Measurements from ENCODE around the gene SFMBT2.

SFMBT2 gene

GRCh38 chr10:7157091-7157490, 253.7 kb downstream of the SFMBT2 start:
- TF ChIP-seq CTCF (conservative IDR thresholded peaks at IDR 0.05; ENCODE audit: low read depth, low read length) = no peak
- Histone ChIP-seq H3K9ac (no peak overlapping the region), H3K36me3 (ENCODE audit: insufficient read depth) (no peaks in the 10 kb centered on the region), H3K27me3 (ENCODE audit: insufficient read depth, low read depth) (no peaks in the 10 kb centered on the region), H3K79me2 (ENCODE audit: insufficient read depth, low read depth) (no peaks in the 10 kb centered on the region), H3K4me3 (IDR thresholded peaks at IDR 0.05; ENCODE audit: insufficient read depth, low read depth, low read length) (no peak overlapping the region), H2AFZ (ENCODE audit: low read depth) (no peak overlapping the region), H3K4me2 (no peak overlapping the region), H3K27ac (no peak overlapping the region), H3K4me1 (ENCODE audit: low read depth, poor library complexity, severe bottlenecking) (no peaks in the 10 kb centered on the region), H4K20me1 (ENCODE audit: insufficient read depth) (no peaks in the 10 kb centered on the region)

GRCh38 chr10:7153750-7154149, 257.1 kb downstream of the SFMBT2 start:
- H3K4me2 ChIP-seq = no peak overlapping the region
- H3K27me3 ChIP-seq (ENCODE audit: insufficient read depth, low read depth) = no peaks in the 10 kb centered on the region
- H3K36me3 ChIP-seq (ENCODE audit: insufficient read depth) = no peaks in the 10 kb centered on the region
- H3K27ac ChIP-seq = no peak overlapping the region
- no peak overlapping the region for H2AFZ ChIP-seq (ENCODE audit: low read depth)
- no peaks in the 10 kb centered on the region for H4K20me1 ChIP-seq (ENCODE audit: insufficient read depth)
- H3K4me3 ChIP-seq (IDR thresholded peaks at IDR 0.05; ENCODE audit: insufficient read depth, low read depth, low read length) = no peak overlapping the region
- H3K79me2 ChIP-seq (ENCODE audit: insufficient read depth, low read depth) = no peaks in the 10 kb centered on the region
- no peak for TF ChIP-seq CTCF (conservative IDR thresholded peaks at IDR 0.05; ENCODE audit: low read depth, low read length)
- H3K4me1 ChIP-seq (ENCODE audit: low read depth, poor library complexity, severe bottlenecking) = no peaks in the 10 kb centered on the region
- H3K9ac ChIP-seq = no peak overlapping the region

- Histone ChIP-seq H3K4me1 (ENCODE audit: low read depth, poor library complexity, severe bottlenecking) (no peaks in the 10 kb centered on the region), H3K79me2 (ENCODE audit: insufficient read depth, low read depth) (no peaks in the 10 kb centered on the region), H3K4me2 (no peak overlapping the region), H3K36me3 (ENCODE audit: insufficient read depth) (no peaks in the 10 kb centered on the region), H3K27ac (no peak overlapping the region), H3K27me3 (ENCODE audit: insufficient read depth, low read depth) (no peaks in the 10 kb centered on the region), H3K4me3 (IDR thresholded peaks at IDR 0.05; ENCODE audit: insufficient read depth, low read depth, low read length) (no peak overlapping the region), H2AFZ (ENCODE audit: low read depth) (no peak overlapping the region), H4K20me1 (ENCODE audit: insufficient read depth) (no peaks in the 10 kb centered on the region), H3K9ac (no peak overlapping the region)
- TF ChIP-seq CTCF (conservative IDR thresholded peaks at IDR 0.05; ENCODE audit: low read depth, low read length) = no peak
These were observed 257.9 kb downstream of the SFMBT2 start for GRCh38 chr10:7152982-7153381.

- H4K20me1 ChIP-seq (ENCODE audit: insufficient read depth) = no peaks in the 10 kb centered on the region
- H3K4me3 ChIP-seq (IDR thresholded peaks at IDR 0.05; ENCODE audit: insufficient read depth, low read depth, low read length) = no peak overlapping the region
- H2AFZ ChIP-seq (ENCODE audit: low read depth) = no peak overlapping the region
- H3K9ac ChIP-seq = no peak overlapping the region
- no peak for TF ChIP-seq CTCF (conservative IDR thresholded peaks at IDR 0.05; ENCODE audit: low read depth, low read length)
- no peak overlapping the region for H3K27ac ChIP-seq
- no peaks in the 10 kb centered on the region for H3K36me3 ChIP-seq (ENCODE audit: insufficient read depth)
- H3K4me1 ChIP-seq (ENCODE audit: low read depth, poor library complexity, severe bottlenecking) = no peaks in the 10 kb centered on the region
- H3K79me2 ChIP-seq (ENCODE audit: insufficient read depth, low read depth) = no peaks in the 10 kb centered on the region
- no peak overlapping the region for H3K4me2 ChIP-seq
- H3K27me3 ChIP-seq (ENCODE audit: insufficient read depth, low read depth) = no peaks in the 10 kb centered on the region
These were observed 258.5 kb downstream of the SFMBT2 start for GRCh38 chr10:7152341-7152740.

GRCh38 chr10:7151538-7151937, 259.3 kb downstream of the SFMBT2 start:
- H2AFZ ChIP-seq (ENCODE audit: low read depth) = no peak overlapping the region
- H3K36me3 ChIP-seq (ENCODE audit: insufficient read depth) = no peaks in the 10 kb centered on the region
- no peak overlapping the region for H3K9ac ChIP-seq
- no peaks in the 10 kb centered on the region for H4K20me1 ChIP-seq (ENCODE audit: insufficient read depth)
- no peaks in the 10 kb centered on the region for H3K27me3 ChIP-seq (ENCODE audit: insufficient read depth, low read depth)
- H3K4me3 ChIP-seq (IDR thresholded peaks at IDR 0.05; ENCODE audit: insufficient read depth, low read depth, low read length) = no peak overlapping the region
- H3K4me1 ChIP-seq (ENCODE audit: low read depth, poor library complexity, severe bottlenecking) = no peaks in the 10 kb centered on the region
- H3K27ac ChIP-seq = no peak overlapping the region
- no peaks in the 10 kb centered on the region for H3K79me2 ChIP-seq (ENCODE audit: insufficient read depth, low read depth)
- no peak for TF ChIP-seq CTCF (conservative IDR thresholded peaks at IDR 0.05; ENCODE audit: low read depth, low read length)
- H3K4me2 ChIP-seq = no peak overlapping the region

All from KMS-11 (cell line).